Gastrocnemius medialis (tissue), 4 donors: ENCODE measurements around the gene SLC4A9.

Experiments used
- POLR2A ChIP-seq, 2 donors: fragments of 450-650 bp; IDR thresholded peaks; one replicate each; pipeline ENCODE4 v1.6.1; 2017; ENCODE audit warnings: antibody characterized with exemption in 2 of 2, mild to moderate bottlenecking in 2 of 2, moderate library complexity in 2 of 2
- TF ChIP-seq, protein P1 (sequence below), 5 experiments: fragments of 450-650 bp in 3 of 5; fragments of 200-600 bp in 2 of 5; sonication (generic) in 2 of 5; IDR thresholded peaks in 4 of 5; conservative IDR thresholded peaks in 1 of 5; 1 replicate in 4 of 5; 2 replicates in 1 of 5; pipeline ENCODE4 v1.5.1; 2016 to 2019; ENCODE audit warnings: antibody characterized with exemption in 5 of 5, mild to moderate bottlenecking in 3 of 5, moderate library complexity in 3 of 5

DNA sequence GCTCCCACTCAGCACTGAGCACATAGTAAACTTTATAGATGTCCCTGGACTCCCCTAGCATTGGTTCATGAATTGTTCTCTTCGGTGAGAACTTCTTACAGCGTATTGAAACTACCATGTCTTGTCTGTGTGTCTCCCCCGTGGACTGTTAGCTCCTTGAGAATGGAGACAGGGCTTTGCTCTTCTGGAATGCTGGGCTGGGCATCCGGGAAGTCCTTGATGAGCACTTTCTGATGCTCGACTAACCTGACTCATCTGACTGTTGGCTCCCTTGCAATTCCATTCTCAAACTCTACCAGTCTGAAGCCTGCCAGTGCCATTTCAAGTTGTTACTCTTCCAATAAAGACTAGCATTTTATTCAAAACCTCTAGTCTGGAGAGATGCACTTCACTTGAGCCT, 42.1 kb upstream of the SLC4A9 start:
- TF ChIP-seq POLR2A (IDR thresholded peaks at IDR 0.05) = no peak
- TF ChIP-seq, protein P1, sequence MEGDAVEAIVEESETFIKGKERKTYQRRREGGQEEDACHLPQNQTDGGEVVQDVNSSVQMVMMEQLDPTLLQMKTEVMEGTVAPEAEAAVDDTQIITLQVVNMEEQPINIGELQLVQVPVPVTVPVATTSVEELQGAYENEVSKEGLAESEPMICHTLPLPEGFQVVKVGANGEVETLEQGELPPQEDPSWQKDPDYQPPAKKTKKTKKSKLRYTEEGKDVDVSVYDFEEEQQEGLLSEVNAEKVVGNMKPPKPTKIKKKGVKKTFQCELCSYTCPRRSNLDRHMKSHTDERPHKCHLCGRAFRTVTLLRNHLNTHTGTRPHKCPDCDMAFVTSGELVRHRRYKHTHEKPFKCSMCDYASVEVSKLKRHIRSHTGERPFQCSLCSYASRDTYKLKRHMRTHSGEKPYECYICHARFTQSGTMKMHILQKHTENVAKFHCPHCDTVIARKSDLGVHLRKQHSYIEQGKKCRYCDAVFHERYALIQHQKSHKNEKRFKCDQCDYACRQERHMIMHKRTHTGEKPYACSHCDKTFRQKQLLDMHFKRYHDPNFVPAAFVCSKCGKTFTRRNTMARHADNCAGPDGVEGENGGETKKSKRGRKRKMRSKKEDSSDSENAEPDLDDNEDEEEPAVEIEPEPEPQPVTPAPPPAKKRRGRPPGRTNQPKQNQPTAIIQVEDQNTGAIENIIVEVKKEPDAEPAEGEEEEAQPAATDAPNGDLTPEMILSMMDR (IDR thresholded peaks at IDR 0.05 in 4 of 5, conservative IDR thresholded peaks at IDR 0.05 in 1 of 5) = no peak
